Measurements from ENCODE around the gene TM9SF1.

Gene TM9SF1

DNA sequence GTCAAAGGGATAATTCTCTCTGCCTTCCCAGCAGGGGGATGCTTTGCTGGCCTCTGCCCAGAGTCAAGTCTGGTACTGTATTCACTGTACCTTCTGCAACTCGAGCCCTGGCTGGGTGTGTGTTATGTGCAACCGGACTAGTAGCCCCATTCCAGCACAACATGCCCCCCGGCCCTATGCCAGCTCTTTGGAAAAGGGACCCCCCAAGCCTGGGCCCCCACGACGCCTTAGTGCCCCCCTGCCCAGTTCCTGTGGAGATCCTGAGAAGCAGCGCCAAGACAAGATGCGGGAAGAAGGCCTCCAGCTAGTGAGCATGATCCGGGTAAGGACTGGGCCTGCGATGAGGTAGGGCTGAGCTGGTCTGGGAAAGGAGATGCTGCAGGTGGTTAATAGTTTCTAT, 44.7 kb downstream of the TM9SF1 start:
- DNase-seq, result no peak

DNA sequence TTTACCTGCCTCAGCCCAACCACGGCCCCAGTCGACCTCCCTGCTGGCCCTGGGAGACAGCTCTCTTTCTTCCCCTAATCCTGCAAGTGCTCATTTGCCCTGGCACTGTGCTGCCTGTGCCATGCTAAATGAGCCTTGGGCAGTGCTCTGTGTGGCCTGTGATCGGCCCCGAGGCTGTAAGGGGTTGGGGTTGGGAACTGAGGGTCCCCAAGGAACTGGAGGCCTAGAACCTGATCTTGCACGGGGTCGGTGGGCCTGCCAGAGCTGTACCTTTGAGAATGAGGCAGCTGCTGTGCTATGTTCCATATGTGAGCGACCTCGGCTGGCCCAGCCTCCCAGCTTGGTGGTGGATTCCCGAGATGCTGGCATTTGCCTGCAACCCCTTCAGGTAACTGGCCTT, 45.2 kb downstream of the TM9SF1 start:
- DNase-seq, result no peak

DNA sequence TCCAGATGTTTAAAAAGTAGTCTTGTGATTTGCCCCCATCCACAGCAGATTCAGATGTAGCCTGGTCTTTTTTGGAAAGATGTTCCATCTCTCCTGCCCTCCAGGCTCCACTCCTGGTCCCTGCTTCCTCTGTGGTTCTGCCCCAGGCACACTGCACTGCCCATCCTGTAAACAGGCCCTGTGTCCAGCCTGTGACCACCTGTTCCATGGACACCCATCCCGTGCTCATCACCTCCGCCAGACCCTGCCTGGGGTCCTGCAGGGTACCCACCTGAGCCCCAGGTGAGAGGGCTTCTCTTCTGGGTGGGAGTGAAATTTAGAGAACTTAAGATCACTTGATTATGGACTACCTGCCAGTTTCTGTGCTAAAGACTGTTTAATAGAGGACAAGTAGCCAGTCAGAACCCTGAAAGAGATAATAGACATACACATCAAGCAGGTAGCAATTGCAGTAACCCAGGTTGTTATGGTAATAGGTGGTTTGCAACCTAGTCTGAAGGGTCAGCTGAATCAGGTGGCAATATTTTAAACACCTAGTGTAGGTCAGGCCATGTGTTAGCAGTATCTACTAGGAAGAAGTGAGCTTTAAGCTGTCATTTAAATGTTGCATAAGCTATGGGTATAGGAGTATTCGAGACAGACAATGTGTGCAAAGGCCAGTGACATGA, 45.8 kb downstream of the TM9SF1 start:
- no peak for DNase-seq

DNA sequence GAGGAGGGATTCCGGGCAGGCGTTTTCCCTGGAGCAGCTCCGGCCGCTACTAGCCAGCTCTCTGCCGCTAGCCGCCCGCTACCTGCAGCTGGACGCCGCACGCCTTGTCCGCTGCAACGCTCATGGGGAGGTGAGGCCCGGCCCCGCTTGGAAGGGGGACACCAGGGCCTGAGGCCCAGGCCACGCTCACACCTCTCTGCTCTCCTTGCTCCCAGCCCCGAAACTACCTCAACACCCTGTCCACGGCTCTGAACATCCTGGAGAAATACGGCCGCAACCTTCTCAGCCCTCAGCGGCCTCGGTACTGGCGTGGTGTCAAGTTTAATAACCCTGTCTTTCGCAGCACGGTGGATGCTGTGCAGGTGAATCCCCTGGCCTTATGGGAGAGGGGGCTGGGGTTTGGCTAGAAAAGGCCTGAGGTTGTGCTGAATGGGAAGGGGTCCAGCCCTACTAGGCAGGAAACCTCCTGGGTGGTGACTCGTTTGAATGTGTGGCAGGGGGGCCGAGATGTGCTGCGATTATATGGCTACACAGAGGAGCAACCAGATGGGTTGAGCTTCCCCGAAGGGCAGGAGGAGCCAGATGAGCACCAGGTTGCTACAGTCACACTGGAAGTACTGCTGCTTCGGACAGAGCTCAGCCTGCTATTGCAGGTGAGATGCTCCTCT, 47.3 kb downstream of the TM9SF1 start:
- DNase-seq, result no peak

DNA sequence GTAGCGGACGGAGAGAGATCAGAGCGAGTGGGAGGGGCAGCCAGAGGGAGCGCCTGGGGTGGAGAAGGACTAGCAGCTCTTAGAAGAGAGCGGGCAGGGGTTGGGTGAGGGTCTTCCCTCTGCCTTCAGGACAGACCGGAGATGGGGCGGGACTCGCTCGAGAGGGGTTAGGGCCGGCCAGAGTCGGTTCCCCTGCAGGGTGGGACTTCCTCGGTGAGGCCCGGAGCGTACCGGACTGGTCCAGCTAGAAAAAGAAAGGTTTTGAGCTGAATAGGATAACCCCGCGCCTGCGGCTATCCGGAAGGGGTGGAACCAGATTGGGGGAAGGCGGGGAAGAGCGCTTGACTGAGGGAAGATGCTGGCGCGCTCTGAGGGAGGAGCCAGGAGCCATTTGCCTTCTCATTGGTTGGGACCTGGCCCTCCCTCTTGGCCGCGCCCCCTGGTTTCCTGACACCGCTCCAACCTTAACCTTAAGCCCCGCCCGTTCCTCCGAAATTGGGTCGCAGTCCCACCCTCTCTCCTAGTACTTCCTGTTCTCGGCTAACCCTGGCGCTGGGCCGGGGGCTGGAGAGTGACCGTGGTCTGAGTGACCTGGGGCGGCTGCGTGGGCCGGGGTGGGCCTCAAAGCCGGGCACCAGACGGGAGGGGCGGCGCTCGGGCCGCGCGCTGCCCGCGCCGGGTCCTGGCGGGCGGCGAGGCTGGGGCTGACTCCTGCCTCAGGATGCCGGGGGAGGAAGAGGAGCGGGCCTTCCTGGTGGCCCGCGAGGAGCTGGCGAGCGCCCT, 48.1 kb downstream of the TM9SF1 start, which contains the start of gene RNF31:
RNF31 (plus strand) TSS at position 521 of the 783 bp plus-strand sequence; CDS start at position 722, 201 bp downstream.
- peak; percentile 97 for DNase-seq

DNA sequence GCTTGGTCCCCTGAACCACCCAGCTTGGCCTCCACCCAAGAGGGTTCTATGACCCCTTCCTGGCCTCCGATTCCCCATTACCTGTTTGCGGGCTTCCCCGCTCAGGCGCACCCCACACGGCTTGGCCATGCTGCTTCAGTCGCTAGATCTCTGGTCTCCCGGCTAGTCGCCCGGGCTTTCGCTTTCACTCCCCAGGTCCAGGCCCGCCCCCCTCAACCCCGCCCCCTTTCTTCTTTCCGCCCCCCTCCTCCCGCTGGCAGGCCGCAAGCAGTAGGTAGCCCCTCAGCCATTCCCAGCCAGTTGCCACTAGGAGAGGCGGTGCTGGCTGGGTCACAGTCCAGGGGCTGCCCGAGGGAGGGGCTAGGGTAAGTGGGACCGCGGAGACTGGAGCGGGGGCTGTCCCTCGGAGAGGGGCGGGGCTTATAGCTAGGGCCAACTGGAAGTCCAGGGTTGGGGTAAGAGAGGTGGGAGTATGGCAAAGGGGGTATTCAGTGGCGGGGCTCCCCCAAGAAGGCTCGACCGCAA, 48.7 kb downstream of the TM9SF1 start, which contains the start of gene PSME2:
PSME2 (minus strand) TSS at position 158 of the 525 bp plus-strand sequence; CDS start at position 129, 29 bp downstream.
- peak; percentile 87 to 92 for DNase-seq

DNA sequence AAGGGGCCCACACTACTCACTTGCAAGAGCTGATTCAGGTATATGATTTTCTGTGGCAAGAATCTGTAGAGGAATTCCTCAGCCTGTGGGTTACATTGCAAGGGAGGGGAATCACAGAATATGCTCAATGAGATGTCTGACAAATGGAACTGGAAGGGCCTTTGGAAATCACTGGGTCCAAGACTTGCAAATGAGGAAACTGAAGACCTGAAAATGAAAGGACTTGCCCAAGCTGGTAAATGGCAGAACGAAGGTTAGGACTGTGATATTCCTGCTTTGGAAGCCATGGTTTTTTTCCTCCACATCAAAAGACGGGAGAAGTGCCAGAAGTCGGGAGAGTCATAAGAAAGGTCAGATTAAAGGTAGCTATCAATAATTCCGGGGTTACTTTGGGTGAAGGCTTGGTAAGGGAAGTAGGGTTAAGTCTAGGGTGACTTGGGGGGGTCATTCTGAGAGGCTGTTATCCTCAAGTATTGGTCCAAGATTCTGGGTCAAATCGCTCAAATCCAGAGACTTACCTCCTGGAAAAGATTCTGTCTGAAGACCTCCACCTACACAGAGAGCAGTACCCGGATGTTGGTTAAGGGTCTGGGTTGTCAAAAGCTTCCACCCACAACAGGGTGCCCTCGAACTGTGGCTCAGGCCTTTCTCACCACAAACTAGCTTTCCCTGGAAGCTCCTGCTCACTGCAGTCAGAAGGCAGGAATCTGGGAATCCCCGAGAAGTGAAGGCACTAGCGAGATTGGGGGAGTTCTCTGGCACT, 49.4 kb downstream of the TM9SF1 start:
- no peak for DNase-seq

DNA sequence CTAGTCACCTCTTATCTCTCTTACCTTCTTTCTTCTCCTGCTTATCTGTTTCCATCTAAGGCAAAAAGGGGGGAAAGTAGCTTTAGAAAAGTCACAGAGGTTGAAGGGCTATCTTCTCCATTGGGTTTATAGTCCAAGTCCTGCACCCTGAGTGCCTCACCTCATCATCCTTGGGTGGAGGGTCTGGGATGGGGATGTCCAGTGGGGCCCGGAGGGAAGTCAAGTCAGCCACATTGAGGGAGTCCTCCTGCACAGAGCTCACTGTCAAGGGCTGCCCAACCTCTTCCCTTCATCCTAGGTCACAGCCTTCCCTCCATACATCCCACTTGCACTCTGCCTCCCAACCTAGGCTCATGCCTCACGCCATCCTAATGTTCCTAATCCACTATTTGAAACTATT, 50.0 kb downstream of the TM9SF1 start:
- no peak for DNase-seq

DNA sequence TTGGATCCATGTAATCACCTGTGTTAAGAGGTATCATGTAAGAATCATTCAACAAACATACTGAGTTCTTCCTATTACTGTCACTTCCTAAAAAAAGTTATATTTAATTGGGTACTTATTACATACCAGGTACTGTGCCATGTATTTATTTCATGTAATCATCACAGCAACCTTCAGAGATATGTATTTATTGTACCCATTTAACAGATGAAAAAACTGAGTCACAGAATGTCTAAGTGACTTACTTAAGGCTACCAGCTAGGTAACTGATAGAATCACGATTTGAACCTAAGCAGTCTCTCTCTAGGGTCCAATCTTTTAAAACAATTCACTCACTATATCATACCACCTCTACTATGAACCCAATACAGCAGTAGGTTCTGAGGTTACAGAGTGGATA, 50.8 kb downstream of the TM9SF1 start:
- no peak for DNase-seq

DNA sequence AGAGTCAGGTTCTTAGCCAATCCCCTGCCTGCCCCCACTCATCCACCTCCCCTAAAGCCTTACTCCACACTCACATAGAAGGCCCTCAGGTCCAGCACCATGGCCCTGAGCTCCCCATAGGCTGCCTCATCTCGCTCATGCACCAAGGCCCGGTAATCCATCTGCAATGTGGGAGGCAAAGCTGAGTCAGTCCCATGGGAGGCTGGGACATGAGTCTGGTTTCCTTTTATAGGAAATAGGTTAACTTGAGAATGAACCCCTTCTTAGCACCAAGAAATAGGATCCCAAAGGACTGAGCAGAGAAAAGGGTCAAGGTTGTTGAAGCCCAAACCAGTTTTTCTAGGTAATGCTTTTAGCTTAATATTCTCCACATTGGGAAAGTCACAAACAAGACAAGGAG, 51.7 kb downstream of the TM9SF1 start:
- DNase-seq, result no peak

DNA sequence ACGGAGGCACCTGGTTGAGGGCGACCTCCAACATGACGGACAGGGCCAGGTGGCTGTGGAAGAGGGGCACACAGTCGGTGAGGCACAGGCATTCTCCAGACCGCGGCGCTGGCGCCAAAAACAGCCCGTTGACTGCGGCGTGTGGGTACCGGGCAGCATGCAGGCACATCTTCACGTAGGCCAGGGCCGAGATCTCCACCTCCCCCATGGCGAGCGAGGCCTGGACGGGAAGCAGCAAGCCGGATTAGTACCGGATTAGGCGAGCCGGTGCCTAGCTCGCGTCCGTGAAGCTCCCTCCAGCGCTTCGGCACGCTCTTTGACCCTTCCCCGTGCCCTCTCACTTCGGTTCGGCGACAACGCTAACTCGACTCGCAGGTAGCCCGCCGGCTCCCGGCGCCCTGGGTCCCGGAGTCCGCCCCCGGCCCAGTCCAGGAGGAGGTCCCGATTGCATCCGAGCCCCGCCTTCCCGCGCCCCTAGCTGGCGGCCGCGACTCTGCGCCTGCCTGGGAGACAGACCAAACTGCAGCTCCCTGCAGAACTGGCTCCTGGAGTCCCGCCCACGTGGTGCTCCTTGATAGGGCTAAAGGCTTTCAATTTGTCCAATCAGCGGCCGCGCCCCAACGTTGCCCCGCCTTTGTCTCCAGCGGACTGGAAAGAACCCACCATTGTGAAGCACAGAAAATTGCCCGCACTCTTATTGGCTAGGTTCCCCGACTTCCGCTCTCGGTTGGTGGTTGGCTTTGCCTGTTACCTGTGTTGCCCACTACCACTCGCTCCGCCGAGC, 54.0 kb downstream of the TM9SF1 start, which contains the start of gene EMC9:
EMC9 (minus strand) TSS at position 495 of the 784 bp plus-strand sequence; CDS start at position 208, 287 bp downstream.
- DNase-seq, result peak; percentile 99

DNA sequence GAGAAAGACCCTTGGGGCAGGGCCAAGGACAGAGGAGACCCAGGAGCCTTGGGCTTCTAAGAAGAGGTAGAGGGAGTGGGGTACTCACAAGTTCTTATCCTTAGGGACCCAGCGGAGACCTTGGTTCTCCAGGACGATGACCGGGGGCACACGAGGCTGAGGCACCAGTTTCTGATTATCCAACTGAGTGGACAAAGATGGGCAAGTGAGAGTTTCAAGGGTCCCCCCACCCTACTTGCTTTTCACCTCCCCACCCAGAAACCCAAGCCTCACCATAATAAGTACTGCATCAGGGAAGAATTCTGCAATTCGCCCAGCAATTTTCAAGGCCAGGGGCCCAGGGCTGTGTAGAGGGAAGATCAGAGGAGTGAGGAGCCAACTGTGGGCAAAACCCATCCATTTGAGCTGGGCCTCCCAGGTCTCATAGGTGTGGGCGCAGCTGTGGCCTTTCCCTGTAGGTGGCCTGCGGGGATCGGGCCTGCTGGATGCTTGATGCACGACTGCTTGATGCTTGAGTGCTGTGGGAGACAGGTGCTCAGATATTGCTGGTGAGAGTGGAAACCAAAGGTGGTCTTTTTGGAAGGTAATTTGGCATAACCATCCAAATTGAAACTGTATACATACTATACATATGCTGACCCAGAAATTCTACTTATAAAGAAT, 55.8 kb downstream of the TM9SF1 start:
- DNase-seq, result peak in 1 of 2 donors; percentile 31

Data from CD4-positive, alpha-beta T cell treated with Interleukin-1 beta for 1 hour (primary cell).